GM12875 (cell line): ENCODE measurements around the gene ABCG2.
"Not testable (repeated sequence)": the region's sequence is repeated elsewhere in the genome, so short reads cannot be mapped to it uniquely, and the experiment has no call there.

Experiments
- H3K4me3 ChIP-seq: one replicate; pipeline ENCODE4 v1.5.1; 2011; ENCODE audit warnings: low read depth, low read length, control low read depth
- TF ChIP-seq, protein P1 (sequence below): IDR thresholded peaks from 2 replicates; pipeline ENCODE4 v1.5.1; 2011; ENCODE audit warnings: low read depth, mild to moderate bottlenecking, control low read depth, inconsistent platforms, low read length, moderate library complexity, borderline replicate concordance; ENCODE audit not compliant: insufficient read depth

The ABCG2 gene

DNA sequence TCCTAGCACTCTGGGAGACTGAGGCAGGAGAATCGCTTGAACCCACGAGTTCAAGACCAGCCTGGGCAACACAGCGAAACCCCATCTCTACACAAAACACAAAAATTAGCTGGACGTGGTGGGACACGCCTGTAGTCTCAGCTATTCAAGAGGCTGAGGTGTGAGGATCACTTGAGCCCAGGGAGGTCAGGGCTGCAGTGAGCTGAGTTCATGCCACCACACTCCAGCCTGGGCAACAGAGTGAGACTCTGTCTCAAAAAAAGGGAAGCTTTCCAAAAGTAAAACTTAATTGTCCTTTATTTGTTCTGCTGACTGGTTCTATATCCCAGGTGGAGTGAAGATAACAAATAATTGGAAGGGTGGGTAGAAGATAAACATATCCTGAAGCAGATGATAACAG, 45.6 kb downstream of the ABCG2 start:
- TF ChIP-seq, protein P1, sequence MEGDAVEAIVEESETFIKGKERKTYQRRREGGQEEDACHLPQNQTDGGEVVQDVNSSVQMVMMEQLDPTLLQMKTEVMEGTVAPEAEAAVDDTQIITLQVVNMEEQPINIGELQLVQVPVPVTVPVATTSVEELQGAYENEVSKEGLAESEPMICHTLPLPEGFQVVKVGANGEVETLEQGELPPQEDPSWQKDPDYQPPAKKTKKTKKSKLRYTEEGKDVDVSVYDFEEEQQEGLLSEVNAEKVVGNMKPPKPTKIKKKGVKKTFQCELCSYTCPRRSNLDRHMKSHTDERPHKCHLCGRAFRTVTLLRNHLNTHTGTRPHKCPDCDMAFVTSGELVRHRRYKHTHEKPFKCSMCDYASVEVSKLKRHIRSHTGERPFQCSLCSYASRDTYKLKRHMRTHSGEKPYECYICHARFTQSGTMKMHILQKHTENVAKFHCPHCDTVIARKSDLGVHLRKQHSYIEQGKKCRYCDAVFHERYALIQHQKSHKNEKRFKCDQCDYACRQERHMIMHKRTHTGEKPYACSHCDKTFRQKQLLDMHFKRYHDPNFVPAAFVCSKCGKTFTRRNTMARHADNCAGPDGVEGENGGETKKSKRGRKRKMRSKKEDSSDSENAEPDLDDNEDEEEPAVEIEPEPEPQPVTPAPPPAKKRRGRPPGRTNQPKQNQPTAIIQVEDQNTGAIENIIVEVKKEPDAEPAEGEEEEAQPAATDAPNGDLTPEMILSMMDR: no peak
- H3K4me3 ChIP-seq: no peak overlapping the region

DNA sequence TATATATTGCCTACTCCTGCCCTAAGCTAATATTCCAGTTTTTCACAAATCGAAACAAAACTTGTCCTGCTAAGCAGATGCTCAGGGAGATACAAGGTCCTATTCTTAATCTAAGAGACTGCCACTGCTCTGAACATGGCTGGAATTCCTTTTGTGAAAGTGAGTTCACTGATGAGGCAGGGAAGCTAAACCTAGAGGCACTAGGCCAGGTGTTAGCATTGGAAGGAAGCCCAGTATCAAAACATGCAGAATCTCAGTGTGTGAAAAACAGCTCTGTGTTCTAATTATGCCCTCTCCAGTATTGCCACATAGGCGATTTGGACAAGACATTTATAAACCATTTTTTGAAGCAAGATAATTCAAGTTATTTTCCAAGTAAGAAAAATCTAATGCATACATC, 47.6 kb downstream of the ABCG2 start:
- H3K4me3 ChIP-seq: no peak overlapping the region
- TF ChIP-seq, protein P1: no peak

DNA sequence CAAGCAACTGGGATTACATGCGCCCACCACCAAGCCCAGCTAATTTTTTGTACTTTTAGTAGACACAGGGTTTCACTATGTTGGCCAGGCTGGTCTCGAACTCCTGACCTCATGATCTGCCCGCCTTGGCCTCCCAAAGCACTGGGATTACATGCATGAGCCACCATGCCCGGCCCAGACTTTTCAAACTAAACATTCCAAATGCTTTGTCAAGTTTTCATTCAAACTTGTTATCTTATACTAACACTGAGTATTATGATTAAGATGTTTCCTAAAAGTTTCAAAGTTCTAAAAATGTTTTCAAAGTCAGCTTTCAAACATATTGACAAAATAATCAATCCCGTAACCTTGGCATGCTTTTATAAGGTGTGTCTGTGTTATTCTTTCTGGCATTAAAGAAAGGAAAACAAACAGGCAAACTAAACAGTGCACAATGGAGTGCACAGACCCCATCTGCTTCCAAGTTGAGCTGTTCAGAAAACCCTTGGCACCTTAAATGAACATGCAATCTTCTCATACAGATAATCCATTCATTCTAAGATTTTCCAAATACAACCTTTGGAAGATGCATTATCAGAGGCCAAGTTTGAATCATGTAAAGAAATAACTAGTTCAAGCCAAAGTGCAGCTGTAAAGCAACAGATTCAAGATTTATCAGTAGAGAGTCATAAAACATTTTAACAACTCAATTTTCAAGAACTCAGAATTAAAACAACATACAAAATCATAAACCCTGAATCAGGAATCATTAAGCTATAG, 49.1 kb downstream of the ABCG2 start:
- no peak overlapping the region for H3K4me3 ChIP-seq
- TF ChIP-seq, protein P1: no peak

DNA sequence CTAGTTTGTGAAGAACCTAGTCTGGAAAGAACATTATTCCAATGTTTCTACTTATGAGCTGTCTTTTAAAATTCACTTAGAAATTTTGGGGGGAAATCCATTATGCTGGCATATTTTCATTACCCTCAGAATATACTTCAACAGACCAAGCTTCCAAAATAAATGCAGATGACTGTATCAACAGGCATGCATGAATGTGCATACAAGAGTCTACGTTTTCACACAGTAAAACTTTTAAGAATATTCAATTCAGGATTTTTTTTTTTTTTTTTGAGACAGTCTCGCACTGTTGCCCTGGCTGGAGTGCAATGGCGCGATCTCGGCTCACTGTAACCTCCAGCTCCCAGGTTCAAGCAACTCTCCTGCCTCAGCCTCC, 49.7 kb downstream of the ABCG2 start:
- TF ChIP-seq, protein P1: no peak
- H3K4me3 ChIP-seq: no peak overlapping the region

DNA sequence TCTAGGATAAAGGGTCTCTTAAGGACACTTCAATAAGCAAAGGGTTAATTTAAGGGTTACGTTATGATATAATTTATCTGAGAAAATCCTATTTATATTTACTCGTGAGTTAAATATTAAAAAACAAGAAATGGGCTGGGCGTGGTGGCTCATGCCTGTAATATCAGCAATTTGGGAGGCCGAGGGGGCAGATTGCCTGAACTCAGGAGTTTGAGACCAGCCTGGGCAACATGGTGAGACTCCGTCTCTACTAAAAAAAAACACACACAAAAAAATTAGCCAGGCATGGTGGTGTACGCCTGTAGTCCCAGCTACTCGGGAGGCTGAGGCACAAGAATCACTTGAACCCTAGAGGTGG, 50.4 kb downstream of the ABCG2 start:
- H3K4me3 ChIP-seq: not testable (repeated sequence)

DNA sequence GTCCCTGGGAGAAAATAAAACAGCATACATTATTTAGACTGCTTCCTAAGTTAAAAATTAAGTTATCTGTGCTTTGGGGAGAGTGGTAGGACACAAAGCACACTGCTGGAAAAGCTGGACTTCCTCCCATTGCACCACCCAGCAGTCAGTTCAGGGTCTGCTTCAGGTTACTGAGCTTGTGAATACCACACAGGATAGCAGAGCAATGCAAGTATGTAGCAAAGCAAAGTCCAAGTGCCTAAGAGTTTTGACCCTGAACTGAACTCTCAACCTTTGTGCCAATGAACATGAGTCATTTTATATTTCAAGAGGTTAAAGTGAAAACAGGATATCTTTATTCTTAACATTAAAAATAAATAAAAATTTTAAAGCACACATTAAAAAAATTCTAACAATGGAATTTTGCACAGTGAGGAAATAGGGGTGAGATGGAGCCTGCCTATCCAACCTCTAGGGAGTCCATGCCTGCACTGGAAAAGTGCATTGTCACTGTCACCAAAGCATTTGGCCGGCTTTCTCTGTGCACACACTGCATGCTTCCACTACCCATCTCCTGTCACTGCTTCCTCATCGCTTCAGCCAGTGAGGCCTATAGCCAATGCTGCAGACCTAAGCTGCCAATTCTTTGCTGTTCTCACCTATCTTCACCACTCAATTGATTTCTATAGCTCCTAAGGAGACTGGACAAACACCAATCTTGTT, 50.9 kb downstream of the ABCG2 start:
- no peak overlapping the region for H3K4me3 ChIP-seq
- TF ChIP-seq, protein P1: no peak

DNA sequence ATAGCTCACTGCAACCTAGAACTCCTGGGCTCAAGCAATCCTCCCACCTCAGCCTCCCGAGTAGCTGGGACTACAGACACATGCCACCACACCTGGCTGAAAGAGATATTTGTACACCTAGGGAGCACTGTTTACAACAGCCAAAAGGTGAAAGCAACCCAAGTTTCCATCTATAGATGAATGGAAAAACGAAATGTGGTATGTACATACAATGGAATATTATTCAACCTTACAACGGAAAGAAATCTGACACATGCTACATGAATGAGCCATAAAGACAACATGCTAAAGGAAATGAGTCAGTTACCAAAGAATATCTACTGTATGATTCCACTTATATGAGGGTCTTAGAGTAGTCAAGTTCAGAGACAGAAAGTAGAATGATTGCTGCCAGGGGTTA, 52.2 kb downstream of the ABCG2 start:
- TF ChIP-seq, protein P1: no peak
- H3K4me3 ChIP-seq: no peak overlapping the region
